IPS-18c (cell line): ENCODE data around the gene IRAK1.
"Not testable (repeated sequence)": the region's sequence is repeated elsewhere in the genome, so short reads cannot be mapped to it uniquely, and the experiment has no call there.

Experiments used
- H3K4me3 ChIP-seq: 2 replicates; pipeline ENCODE4 v1.7.0; 2013; ENCODE audit warnings: low read depth, mild to moderate bottlenecking, low read length, moderate library complexity; ENCODE audit not compliant: insufficient read depth
- H3K9me3 ChIP-seq: one replicate; pipeline ENCODE4 v1.6.1; 2013; ENCODE audit warnings: mild to moderate bottlenecking, low read length, moderate library complexity; ENCODE audit not compliant: control insufficient read depth, insufficient read depth

The IRAK1 gene

GRCh38 chrX:154013614-154014360, 5.9 kb downstream of the IRAK1 start:
- peaks cover 15% of the 10 kb centered on the region for H3K9me3 ChIP-seq
- no peak overlapping the region for H3K4me3 ChIP-seq

DNA sequence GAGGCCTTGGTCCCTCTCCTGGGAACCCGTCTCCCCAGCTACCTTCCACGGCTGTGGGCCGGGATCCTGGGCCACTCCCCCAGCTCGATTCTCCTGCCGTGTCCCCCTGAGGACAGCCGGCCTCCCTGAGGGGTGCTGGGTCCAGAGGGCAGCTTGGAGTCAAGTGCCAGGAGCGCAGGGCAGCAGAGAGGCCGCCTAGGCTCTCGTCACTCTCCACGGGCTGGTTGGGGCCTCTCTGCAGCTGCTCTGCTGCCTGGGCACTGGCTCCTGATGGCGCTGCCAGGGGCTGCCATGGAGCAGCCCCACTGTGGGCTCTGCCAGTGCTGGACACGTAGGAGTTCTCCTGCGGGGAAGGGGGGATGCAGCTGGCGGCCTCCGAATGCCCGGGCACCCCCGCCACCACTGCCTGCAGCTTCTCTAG, 6.7 kb downstream of the IRAK1 start:
- Histone ChIP-seq H3K4me3 (no peak overlapping the region), H3K9me3 (peaks cover 15% of the 10 kb centered on the region)

GRCh38 chrX:154012336-154012991, 7.2 kb downstream of the IRAK1 start:
- no peak overlapping the region; the same call in 1 of the 2 replicates for H3K4me3 ChIP-seq
- H3K9me3 ChIP-seq = peaks cover 12% of the 10 kb centered on the region

GRCh38 chrX:154011376-154012335, 8.0 kb downstream of the IRAK1 start:
- Histone ChIP-seq H3K9me3 (peaks cover 17% of the 10 kb centered on the region), H3K4me3 (no peak overlapping the region)

GRCh38 chrX:154010330-154011087, 9.2 kb downstream of the IRAK1 start:
- Histone ChIP-seq H3K9me3 (peaks cover 14% of the 10 kb centered on the region), H3K4me3 (no peak overlapping the region)

GRCh38 chrX:154008521-154008920, 11.2 kb downstream of the IRAK1 start:
- H3K4me3 ChIP-seq = no peak overlapping the region
- H3K9me3 ChIP-seq = peaks cover 19% of the 10 kb centered on the region

DNA sequence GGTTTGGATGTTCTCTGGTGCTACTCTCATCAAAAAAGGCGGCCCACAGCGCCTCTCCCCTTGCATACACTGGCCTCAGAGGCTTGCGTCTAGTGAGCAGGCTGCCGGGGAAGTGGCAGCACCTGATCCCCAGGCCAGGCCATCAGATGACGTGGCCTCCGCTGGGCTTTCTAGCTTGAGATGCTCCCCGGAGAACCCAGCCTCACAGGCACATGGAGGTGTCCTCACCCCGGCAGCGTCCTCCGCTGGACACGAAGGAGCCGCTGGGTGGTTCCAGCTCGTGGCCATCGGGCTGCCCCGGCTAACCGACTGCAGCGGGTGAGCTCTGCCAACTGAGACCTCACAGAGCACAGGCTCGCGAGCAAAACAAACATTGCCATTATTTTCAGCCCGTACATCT, 12.8 kb downstream of the IRAK1 start:
- Histone ChIP-seq H3K4me3 (no peak overlapping the region), H3K9me3 (peaks cover 17% of the 10 kb centered on the region)

GRCh38 chrX:154004315-154004714, 15.4 kb downstream of the IRAK1 start:
- no peak overlapping the region for H3K4me3 ChIP-seq
- peaks cover 18% of the 10 kb centered on the region for H3K9me3 ChIP-seq

DNA sequence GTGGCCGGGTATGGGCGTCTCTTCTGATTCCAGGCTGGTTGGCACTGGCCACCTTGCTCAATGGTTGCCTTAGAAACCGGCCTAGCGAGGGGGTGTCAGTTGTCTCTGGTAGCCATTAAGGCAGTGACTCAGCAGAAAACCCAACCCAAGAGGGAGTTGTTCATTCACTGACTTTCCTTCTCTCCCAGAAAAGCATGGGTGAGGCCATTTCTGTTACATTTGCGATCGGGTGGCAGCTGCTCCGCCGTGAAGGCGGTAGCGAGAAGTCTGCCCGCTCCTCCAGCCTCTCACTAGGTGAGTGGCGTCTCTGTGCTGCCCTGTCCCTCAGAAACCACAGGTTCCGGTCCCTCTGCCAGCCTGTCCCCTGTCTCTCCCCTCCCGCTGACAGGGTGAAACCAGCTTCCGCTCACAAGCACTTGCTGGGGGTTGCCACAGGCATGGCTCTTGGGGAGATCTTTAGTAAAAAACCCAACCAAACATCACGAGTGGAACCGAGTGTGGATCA, 17.4 kb downstream of the IRAK1 start:
- Histone ChIP-seq H3K4me3 (no peak overlapping the region; the same call in 1 of the 2 replicates), H3K9me3 (peaks cover 20% of the 10 kb centered on the region)

- Histone ChIP-seq H3K9me3 (peaks cover 20% of the 10 kb centered on the region), H3K4me3 (no peak overlapping the region)
These were observed 19.7 kb downstream of the IRAK1 start for GRCh38 chrX:154000051-154000450.

- peaks cover 21% of the 10 kb centered on the region for H3K9me3 ChIP-seq
These were observed 20.2 kb downstream of the IRAK1 start for GRCh38 chrX:153999359-154000037.

GRCh38 chrX:153995504-153995903, 24.2 kb downstream of the IRAK1 start:
- peaks cover 11% of the 10 kb centered on the region for H3K9me3 ChIP-seq
- no peak overlapping the region for H3K4me3 ChIP-seq

More at GRCh38 chrX:153999359-154000037, 20.2 kb downstream of the IRAK1 start:
- H3K4me3 ChIP-seq = no peak overlapping the region

DNA sequence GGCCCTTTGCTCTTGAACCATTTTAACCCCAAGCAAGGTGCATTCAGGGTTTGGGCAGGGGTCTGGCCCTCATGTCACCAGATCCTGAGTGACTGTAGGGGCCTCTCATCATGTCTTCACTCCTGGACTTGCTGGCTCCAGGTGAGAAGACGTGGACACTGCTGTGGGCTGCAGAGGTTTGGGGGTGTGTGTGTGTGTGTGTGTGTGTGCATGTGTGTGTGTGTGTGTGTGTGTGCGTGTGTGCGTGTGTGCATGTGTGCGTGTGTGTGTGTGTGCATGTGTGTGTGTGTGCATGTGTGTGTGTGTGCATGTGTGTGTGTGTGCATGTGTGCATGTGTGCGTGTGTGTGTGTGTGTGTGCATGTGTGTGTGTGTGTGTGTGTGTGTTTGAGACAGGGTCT, 25.3 kb downstream of the IRAK1 start:
- not testable (repeated sequence) for H3K4me3 ChIP-seq
- H3K9me3 ChIP-seq = peaks cover 11% of the 10 kb centered on the region

GRCh38 chrX:153993978-153994377, 25.7 kb downstream of the IRAK1 start:
- H3K4me3 ChIP-seq = no peak overlapping the region

GRCh38 chrX:153993079-153993478, 26.6 kb downstream of the IRAK1 start:
- Histone ChIP-seq H3K4me3 (no peak overlapping the region), H3K9me3 (peaks cover 11% of the 10 kb centered on the region)

More at GRCh38 chrX:153993978-153994377, 25.7 kb downstream of the IRAK1 start:
- peaks cover 11% of the 10 kb centered on the region for H3K9me3 ChIP-seq

GRCh38 chrX:153992180-153992579, 27.5 kb downstream of the IRAK1 start:
- H3K9me3 ChIP-seq = peaks cover 9% of the 10 kb centered on the region
- H3K4me3 ChIP-seq = no peak overlapping the region
